ENCODE data around the gene RFX7.

RFX7 gene

GRCh38 chr15:56102441-56102840, 141.2 kb downstream of the RFX7 start:
- DNase-seq: no peak

GRCh38 chr15:56099311-56099710, 144.4 kb downstream of the RFX7 start:
- no peak for DNase-seq

- no peak for DNase-seq
Measured at GRCh38 chr15:56098195-56098863, 145.3 kb downstream of the RFX7 start.

- DNase-seq: no peak
Measured at GRCh38 chr15:56095406-56095805, 148.3 kb downstream of the RFX7 start.

GRCh38 chr15:56094171-56094570, 149.5 kb downstream of the RFX7 start:
- DNase-seq: no peak

- DNase-seq: no peak
Measured at GRCh38 chr15:56088389-56088788, 155.3 kb downstream of the RFX7 start.

GRCh38 chr15:56086566-56086965, 157.1 kb downstream of the RFX7 start:
- no peak for DNase-seq

- no peak for DNase-seq
Measured at GRCh38 chr15:56082263-56082761, 161.4 kb downstream of the RFX7 start.

GRCh38 chr15:56077081-56077480, 166.6 kb downstream of the RFX7 start:
- DNase-seq: no peak

- peak; percentile 11 for DNase-seq
Measured at GRCh38 chr15:56076640-56077039, 167.0 kb downstream of the RFX7 start.

GRCh38 chr15:56074481-56075265, 169.0 kb downstream of the RFX7 start:
- no peak for DNase-seq

GRCh38 chr15:56064152-56064551, 179.5 kb downstream of the RFX7 start:
- no peak for DNase-seq

- DNase-seq: no peak
Measured at GRCh38 chr15:56059716-56060115, 184.0 kb downstream of the RFX7 start.

- DNase-seq: no peak
Measured at GRCh38 chr15:56058986-56059385, 184.7 kb downstream of the RFX7 start.

- no peak for DNase-seq
Measured at GRCh38 chr15:56056626-56057025, 187.1 kb downstream of the RFX7 start.

GRCh38 chr15:56053046-56053400, 190.7 kb downstream of the RFX7 start:
- no peak for DNase-seq

- peak; percentile 29 for DNase-seq
Measured at GRCh38 chr15:56052395-56053045, 191.2 kb downstream of the RFX7 start.

- no peak for DNase-seq
Measured at GRCh38 chr15:56051676-56052075, 192.0 kb downstream of the RFX7 start.

GRCh38 chr15:56049577-56049976, 194.1 kb downstream of the RFX7 start:
- no peak for DNase-seq

GRCh38 chr15:56047354-56047753, 196.3 kb downstream of the RFX7 start:
- DNase-seq: no peak

- no peak for DNase-seq
Measured at GRCh38 chr15:56045068-56045748, 198.5 kb downstream of the RFX7 start.

- no peak for DNase-seq
Measured at GRCh38 chr15:56042982-56043980, 200.4 kb downstream of the RFX7 start.

All from NCI-H446 treated with DMSO at 0.1 percent for 48 hours (cell line).